NB4 (cell line): ENCODE results near the gene MORN1.

Experiments
- MYC ChIP-seq: IDR thresholded peaks from 2 replicates; pipeline ENCODE4 v1.6.1; 2011; ENCODE audit warnings: low read depth, low read length
- POLR2A ChIP-seq: IDR thresholded peaks from 2 replicates; pipeline ENCODE4 v1.6.1; 2011; ENCODE audit warnings: mild to moderate bottlenecking; ENCODE audit not compliant: insufficient read length; ENCODE audit errors: extremely low read depth
- TF ChIP-seq, protein P1 (sequence below): IDR thresholded peaks from one replicate; pipeline ENCODE4 v1.5.1; 2012; ENCODE audit warnings: low read depth, low read length
- TF ChIP-seq, protein P2 (sequence below): IDR thresholded peaks from 2 replicates; pipeline ENCODE4 v1.6.1; 2011; ENCODE audit warnings: low read depth, low read length

DNA sequence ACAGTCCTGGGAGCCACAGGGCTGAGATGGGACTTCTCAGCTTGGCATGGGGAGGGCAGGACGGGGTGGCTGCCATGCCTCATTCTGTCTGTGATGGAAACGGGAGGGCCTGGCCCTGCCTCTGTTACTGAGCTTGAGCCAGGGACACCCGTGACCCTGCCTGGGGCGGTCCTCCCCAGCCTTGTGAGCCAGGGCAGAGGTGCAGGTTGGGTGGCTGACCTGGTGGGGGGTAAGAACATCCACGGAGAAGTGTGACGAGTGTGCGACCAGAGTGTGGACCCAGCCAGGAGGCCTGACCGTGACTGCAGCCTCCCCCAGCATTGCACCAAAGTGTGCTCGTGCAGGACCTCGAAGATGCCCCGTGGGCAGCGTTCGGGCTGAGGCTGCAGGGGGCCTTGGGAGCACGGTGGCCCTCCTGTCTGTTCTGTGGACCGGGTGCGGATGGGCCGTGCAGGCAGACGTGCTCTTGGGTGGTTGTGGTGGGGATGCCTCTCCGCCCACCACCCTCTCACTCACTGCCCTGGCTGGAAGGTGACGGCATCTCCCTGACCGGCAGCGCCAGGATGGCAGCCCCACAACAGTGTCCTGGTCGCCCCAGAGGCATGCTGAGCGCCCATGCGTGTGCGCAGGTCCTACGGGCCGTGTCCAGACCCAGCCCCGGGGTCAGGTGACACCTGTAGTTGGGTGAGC is 117.8 kb downstream of the MORN1 start:
- TF ChIP-seq, protein P1, sequence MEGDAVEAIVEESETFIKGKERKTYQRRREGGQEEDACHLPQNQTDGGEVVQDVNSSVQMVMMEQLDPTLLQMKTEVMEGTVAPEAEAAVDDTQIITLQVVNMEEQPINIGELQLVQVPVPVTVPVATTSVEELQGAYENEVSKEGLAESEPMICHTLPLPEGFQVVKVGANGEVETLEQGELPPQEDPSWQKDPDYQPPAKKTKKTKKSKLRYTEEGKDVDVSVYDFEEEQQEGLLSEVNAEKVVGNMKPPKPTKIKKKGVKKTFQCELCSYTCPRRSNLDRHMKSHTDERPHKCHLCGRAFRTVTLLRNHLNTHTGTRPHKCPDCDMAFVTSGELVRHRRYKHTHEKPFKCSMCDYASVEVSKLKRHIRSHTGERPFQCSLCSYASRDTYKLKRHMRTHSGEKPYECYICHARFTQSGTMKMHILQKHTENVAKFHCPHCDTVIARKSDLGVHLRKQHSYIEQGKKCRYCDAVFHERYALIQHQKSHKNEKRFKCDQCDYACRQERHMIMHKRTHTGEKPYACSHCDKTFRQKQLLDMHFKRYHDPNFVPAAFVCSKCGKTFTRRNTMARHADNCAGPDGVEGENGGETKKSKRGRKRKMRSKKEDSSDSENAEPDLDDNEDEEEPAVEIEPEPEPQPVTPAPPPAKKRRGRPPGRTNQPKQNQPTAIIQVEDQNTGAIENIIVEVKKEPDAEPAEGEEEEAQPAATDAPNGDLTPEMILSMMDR = no peak
- no peak for TF ChIP-seq POLR2A
- TF ChIP-seq MYC = no peak
- TF ChIP-seq, protein P2, sequence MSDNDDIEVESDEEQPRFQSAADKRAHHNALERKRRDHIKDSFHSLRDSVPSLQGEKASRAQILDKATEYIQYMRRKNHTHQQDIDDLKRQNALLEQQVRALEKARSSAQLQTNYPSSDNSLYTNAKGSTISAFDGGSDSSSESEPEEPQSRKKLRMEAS = no peak
